NB4 (cell line): ENCODE measurements around the gene LPP.

Experiments
- POLR2A ChIP-seq: IDR thresholded peaks from 2 replicates; pipeline ENCODE4 v1.6.1; 2011; ENCODE audit warnings: mild to moderate bottlenecking; ENCODE audit not compliant: insufficient read length; ENCODE audit errors: extremely low read depth
- TF ChIP-seq, protein P1 (sequence below): IDR thresholded peaks from one replicate; pipeline ENCODE4 v1.5.1; 2012; ENCODE audit warnings: low read depth, low read length

DNA sequence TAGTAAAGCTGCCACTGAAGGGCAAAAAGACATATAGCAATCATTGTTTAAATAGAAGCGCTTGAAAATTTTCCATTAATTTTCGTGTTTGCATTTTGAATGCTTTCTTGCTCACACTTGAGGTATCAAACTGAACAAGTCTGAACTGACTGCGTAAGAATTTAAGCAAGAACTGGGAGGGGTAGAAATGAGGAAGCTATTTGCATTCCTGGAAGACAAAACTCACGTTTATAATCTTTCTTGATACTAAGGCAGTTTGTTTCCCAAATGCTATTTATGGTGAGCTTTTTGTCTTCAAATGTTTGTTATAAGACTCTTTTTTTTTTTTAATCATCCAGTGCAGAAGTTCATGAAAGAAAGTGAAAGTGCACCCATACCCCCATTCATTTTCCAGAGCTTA is 518.0 kb downstream of the LPP start:
- TF ChIP-seq, protein P1, sequence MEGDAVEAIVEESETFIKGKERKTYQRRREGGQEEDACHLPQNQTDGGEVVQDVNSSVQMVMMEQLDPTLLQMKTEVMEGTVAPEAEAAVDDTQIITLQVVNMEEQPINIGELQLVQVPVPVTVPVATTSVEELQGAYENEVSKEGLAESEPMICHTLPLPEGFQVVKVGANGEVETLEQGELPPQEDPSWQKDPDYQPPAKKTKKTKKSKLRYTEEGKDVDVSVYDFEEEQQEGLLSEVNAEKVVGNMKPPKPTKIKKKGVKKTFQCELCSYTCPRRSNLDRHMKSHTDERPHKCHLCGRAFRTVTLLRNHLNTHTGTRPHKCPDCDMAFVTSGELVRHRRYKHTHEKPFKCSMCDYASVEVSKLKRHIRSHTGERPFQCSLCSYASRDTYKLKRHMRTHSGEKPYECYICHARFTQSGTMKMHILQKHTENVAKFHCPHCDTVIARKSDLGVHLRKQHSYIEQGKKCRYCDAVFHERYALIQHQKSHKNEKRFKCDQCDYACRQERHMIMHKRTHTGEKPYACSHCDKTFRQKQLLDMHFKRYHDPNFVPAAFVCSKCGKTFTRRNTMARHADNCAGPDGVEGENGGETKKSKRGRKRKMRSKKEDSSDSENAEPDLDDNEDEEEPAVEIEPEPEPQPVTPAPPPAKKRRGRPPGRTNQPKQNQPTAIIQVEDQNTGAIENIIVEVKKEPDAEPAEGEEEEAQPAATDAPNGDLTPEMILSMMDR = no peak
- no peak for TF ChIP-seq POLR2A
